H9 (cell line): ENCODE measurements around the gene PDE7B. TPM values are rescaled to one million over a fixed set of nuclear protein-coding genes. Genes with fewer than 3 reads are reported as not detected.

Source experiments
- DNase-seq: peaks from one replicate; pipeline ENCODE4 v3.0.0-alpha.2; 2017
- H2AFZ ChIP-seq: one replicate; pipeline ENCODE4 v1.6.1; 2013; ENCODE audit warnings: mild to moderate bottlenecking, low read length, control low read depth, moderate library complexity
- H2AK5ac ChIP-seq: 2 replicates; pipeline ENCODE4 v1.6.1; 2013; ENCODE audit warnings: low read length, control low read depth, mixed read lengths; ENCODE audit not compliant: insufficient read length
- H2BK120ac ChIP-seq: one replicate; pipeline ENCODE4 v1.6.1; 2013; ENCODE audit warnings: low read depth, mild to moderate bottlenecking, low read length, control low read depth, inconsistent platforms; ENCODE audit not compliant: poor library complexity, severe bottlenecking
- H2BK12ac ChIP-seq: 2 replicates; pipeline ENCODE4 v1.6.1; 2013; ENCODE audit warnings: low read length, control low read depth, mixed read lengths, low read depth; ENCODE audit not compliant: insufficient read length
- H2BK15ac ChIP-seq: 2 replicates; pipeline ENCODE4 v1.6.1; 2013; ENCODE audit warnings: low read depth, low read length, control low read depth
- H2BK20ac ChIP-seq: one replicate; pipeline ENCODE4 v1.6.1; 2013; ENCODE audit warnings: low read depth, mild to moderate bottlenecking, low read length, control low read depth, inconsistent platforms; ENCODE audit not compliant: poor library complexity, severe bottlenecking
- H2BK5ac ChIP-seq: 2 replicates; pipeline ENCODE4 v1.6.1; 2013; ENCODE audit warnings: low read length, control low read depth, mixed read lengths; ENCODE audit not compliant: insufficient read length
- H3K14ac ChIP-seq: 2 replicates; pipeline ENCODE4 v1.6.1; 2013; ENCODE audit warnings: low read length, control low read depth; ENCODE audit not compliant: insufficient read depth
- H3K18ac ChIP-seq: 2 replicates; pipeline ENCODE4 v1.6.1; 2013; ENCODE audit warnings: low read depth, mild to moderate bottlenecking, mixed read lengths, low read length, control low read depth; ENCODE audit not compliant: insufficient read length
- H3K23ac ChIP-seq: 2 replicates; pipeline ENCODE4 v1.6.1; 2013; ENCODE audit warnings: low read length, control low read depth, mixed read lengths, low read depth; ENCODE audit not compliant: insufficient read length
- H3K23me2 ChIP-seq: 2 replicates; pipeline ENCODE4 v1.6.1; 2013; ENCODE audit warnings: low read depth, mild to moderate bottlenecking, mixed read lengths, low read length, control low read depth; ENCODE audit not compliant: insufficient read length, poor library complexity, severe bottlenecking
- H3K27ac ChIP-seq: 2 replicates; pipeline ENCODE4 v1.5.1; 2013; ENCODE audit warnings: low read length, control low read depth, mixed read lengths, low read depth; ENCODE audit not compliant: insufficient read length
- H3K27me3 ChIP-seq: 2 replicates; pipeline ENCODE4 v1.6.1; 2013; ENCODE audit warnings: low read length, control low read depth, inconsistent platforms; ENCODE audit not compliant: insufficient read depth
- H3K4ac ChIP-seq: 2 replicates; pipeline ENCODE4 v1.6.1; 2013; ENCODE audit warnings: low read depth, mild to moderate bottlenecking, control low read depth, inconsistent platforms, low read length, moderate library complexity
- H3K4me1 ChIP-seq: 2 replicates; pipeline ENCODE4 v1.6.1; 2013; ENCODE audit warnings: low read length, control low read depth, inconsistent platforms; ENCODE audit not compliant: insufficient read depth
- H3K4me2 ChIP-seq: 2 replicates; pipeline ENCODE4 v1.6.1; 2013; ENCODE audit warnings: low read length, control low read depth, mixed read lengths; ENCODE audit not compliant: insufficient read length, insufficient read depth
- H3K56ac ChIP-seq: 2 replicates; pipeline ENCODE4 v1.6.1; 2013; ENCODE audit warnings: low read depth, mild to moderate bottlenecking, mixed read lengths, low read length, control low read depth; ENCODE audit not compliant: insufficient read length
- H3K79me1 ChIP-seq: 2 replicates; pipeline ENCODE4 v1.6.1; 2013; ENCODE audit warnings: low read depth, mild to moderate bottlenecking, moderate library complexity, low read length, control low read depth, inconsistent platforms; ENCODE audit not compliant: insufficient read depth, poor library complexity, severe bottlenecking
- H3K79me2 ChIP-seq: 2 replicates; pipeline ENCODE4 v1.6.1; 2013; ENCODE audit warnings: low read length, control low read depth, inconsistent platforms; ENCODE audit not compliant: insufficient read depth
- H3K9ac ChIP-seq: 2 replicates; pipeline ENCODE4 v1.6.1; 2013; ENCODE audit warnings: low read length, control low read depth, mixed read lengths; ENCODE audit not compliant: insufficient read length; ENCODE audit errors: extremely low read depth
- H3K9me3 ChIP-seq: one replicate; pipeline ENCODE4 v1.6.1; 2013; ENCODE audit warnings: low read depth, low read length, inconsistent platforms; ENCODE audit not compliant: control insufficient read depth
- H3T11ph ChIP-seq: one replicate; pipeline ENCODE4 v1.6.1; 2013; ENCODE audit warnings: mild to moderate bottlenecking, low read length, control low read depth, inconsistent platforms
- H4K20me1 ChIP-seq: one replicate; pipeline ENCODE4 v1.6.1; 2013; ENCODE audit not compliant: control insufficient read depth, insufficient read length, insufficient read depth
- H4K5ac ChIP-seq: 2 replicates; pipeline ENCODE4 v1.6.1; 2013; ENCODE audit warnings: low read depth, mild to moderate bottlenecking, mixed read lengths, low read length, control low read depth; ENCODE audit not compliant: insufficient read length
- H4K8ac ChIP-seq: replicated peaks from 2 replicates; pipeline ENCODE4 v1.6.1; 2013; ENCODE audit warnings: low read length, control low read depth, mixed read lengths, low read depth; ENCODE audit not compliant: insufficient read length
- H4K91ac ChIP-seq: 2 replicates; pipeline ENCODE4 v1.6.1; 2013; ENCODE audit warnings: low read depth, mild to moderate bottlenecking, moderate library complexity, mixed read lengths, low read length, control low read depth; ENCODE audit not compliant: insufficient read length
- H3K27ac Mint-ChIP-seq, 3 experiments: 2 replicates in 2 of 3; 3 replicates in 1 of 3; pipeline ENCODE4 v1.8.0; 2020 to 2021; ENCODE audit warnings: mixed read lengths in 3 of 3, mild to moderate bottlenecking in 1 of 3, moderate library complexity in 1 of 3
- H3K27me3 Mint-ChIP-seq: 2 replicates; pipeline ENCODE4 v1.8.0; 2021; ENCODE audit warnings: low read depth, mild to moderate bottlenecking, moderate library complexity, mixed read lengths
- H3K36me3 Mint-ChIP-seq, 3 experiments: 2 replicates in 2 of 3; 3 replicates in 1 of 3; pipeline ENCODE4 v1.8.0; 2020 to 2021; ENCODE audit warnings: low read depth in 3 of 3, mixed read lengths in 3 of 3; ENCODE audit not compliant: insufficient read depth in 1 of 3
- H3K4me1 Mint-ChIP-seq, 2 experiments: 2 replicates each; pipeline ENCODE4 v1.8.0; 2020; ENCODE audit warnings: mixed read lengths in 2 of 2
- H3K4me3 Mint-ChIP-seq, 2 experiments: 2 replicates in 1 of 2; 3 replicates in 1 of 2; pipeline ENCODE4 v1.8.0; 2020 to 2021; ENCODE audit warnings: mild to moderate bottlenecking in 2 of 2, mixed read lengths in 2 of 2, moderate library complexity in 1 of 2
- H3K9me3 Mint-ChIP-seq, 2 experiments: 2 replicates in 1 of 2; 3 replicates in 1 of 2; pipeline ENCODE4 v1.8.0; 2020; ENCODE audit warnings: mild to moderate bottlenecking in 2 of 2, mixed read lengths in 2 of 2, moderate library complexity in 1 of 2
- WGBS: extraction: QIAGEN DNeasy Blood & Tissue Kit; methylation state at CpG from one replicate; pipeline ENCODE4 v1.1.7; 2013; ENCODE audit warnings: missing lambda C conversion rate, low lambda C conversion rate, mixed read lengths; ENCODE audit not compliant: insufficient read length; ENCODE audit errors: extremely low coverage; 5-methylcytosine and 5-hydroxymethylcytosine counted together
- total RNA-seq: library from RNA; stranded (reverse); gene quantifications from 2 replicates; pipeline ENCODE4 v1.2.1, GENCODE V29; 2021
- TF ChIP-seq, protein P1 (sequence below): fragments of 200-600 bp; sonication (generic); conservative IDR thresholded peaks from 3 replicates; pipeline ENCODE4 v1.8.0; 2021; ENCODE audit warnings: antibody characterized with exemption, mild to moderate bottlenecking

Gene PDE7B
- total RNA-seq, 1 experiment from 2014 or later, result not detected

DNA sequence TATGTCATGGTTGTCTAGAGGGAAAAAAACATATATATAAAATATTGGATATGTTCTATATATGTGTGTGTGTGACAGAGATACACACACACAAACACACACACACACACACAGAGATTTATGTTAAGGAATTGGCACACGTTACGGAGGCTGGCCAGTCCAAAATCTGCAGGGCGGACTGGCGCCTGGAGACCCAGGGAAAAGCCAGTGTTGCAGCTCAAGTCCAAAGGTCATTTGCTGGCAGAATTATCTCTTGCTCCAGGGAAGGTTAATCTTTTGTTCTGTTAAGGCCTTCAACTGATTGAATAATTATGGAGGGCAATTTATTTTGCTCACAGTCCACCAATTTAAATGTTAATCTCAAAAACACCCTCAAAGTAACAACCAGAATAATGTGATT lies 37.5 kb upstream of the PDE7B start:
- Histone ChIP-seq H3K56ac (no peak overlapping the region), H2BK120ac (no peak overlapping the region), H3K23me2 (no peaks in the 10 kb centered on the region), H2AK5ac (no peak overlapping the region), H4K8ac (no peak overlapping the region), H3K9ac (no peak overlapping the region), H3K4me2 (no peak overlapping the region), H3K79me1 (no peaks in the 10 kb centered on the region), H2BK15ac (no peak overlapping the region), H3K23ac (no peak overlapping the region), H3K27ac (no peak overlapping the region), H3K14ac (no peak overlapping the region), H2BK20ac (no peak overlapping the region), H3K79me2 (no peaks in the 10 kb centered on the region), H3T11ph (no peak overlapping the region), H4K5ac (no peak overlapping the region), H4K91ac (no peak overlapping the region), H3K18ac (no peak overlapping the region), H3K9me3 (no peaks in the 10 kb centered on the region), H2AFZ (no peak overlapping the region), H3K4me1 (no peaks in the 10 kb centered on the region; the same call in 1 of the 2 replicates), H2BK5ac (no peak overlapping the region), H4K20me1 (no peaks in the 10 kb centered on the region), H3K4ac (no peak overlapping the region), H3K27me3 (no peaks in the 10 kb centered on the region), H2BK12ac (no peak overlapping the region)
- Mint-ChIP-seq H3K4me1 (peaks cover 29 to 38% of the 10 kb centered on the region in 2 experiments), H3K36me3 (no peaks in the 10 kb centered on the region; a peak in 1 of 7 replicates), H3K9me3 (peaks cover 0 to 3% of the 10 kb centered on the region in 2 experiments; a peak in 2 of 5 replicates), H3K27me3 (no peaks in the 10 kb centered on the region), H3K4me3 (no peak overlapping the region), H3K27ac (no peak overlapping the region)
- TF ChIP-seq, protein P1, sequence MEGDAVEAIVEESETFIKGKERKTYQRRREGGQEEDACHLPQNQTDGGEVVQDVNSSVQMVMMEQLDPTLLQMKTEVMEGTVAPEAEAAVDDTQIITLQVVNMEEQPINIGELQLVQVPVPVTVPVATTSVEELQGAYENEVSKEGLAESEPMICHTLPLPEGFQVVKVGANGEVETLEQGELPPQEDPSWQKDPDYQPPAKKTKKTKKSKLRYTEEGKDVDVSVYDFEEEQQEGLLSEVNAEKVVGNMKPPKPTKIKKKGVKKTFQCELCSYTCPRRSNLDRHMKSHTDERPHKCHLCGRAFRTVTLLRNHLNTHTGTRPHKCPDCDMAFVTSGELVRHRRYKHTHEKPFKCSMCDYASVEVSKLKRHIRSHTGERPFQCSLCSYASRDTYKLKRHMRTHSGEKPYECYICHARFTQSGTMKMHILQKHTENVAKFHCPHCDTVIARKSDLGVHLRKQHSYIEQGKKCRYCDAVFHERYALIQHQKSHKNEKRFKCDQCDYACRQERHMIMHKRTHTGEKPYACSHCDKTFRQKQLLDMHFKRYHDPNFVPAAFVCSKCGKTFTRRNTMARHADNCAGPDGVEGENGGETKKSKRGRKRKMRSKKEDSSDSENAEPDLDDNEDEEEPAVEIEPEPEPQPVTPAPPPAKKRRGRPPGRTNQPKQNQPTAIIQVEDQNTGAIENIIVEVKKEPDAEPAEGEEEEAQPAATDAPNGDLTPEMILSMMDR, result no peak
- no CpG with 5 or more reads among the region's 4 CpGs for WGBS
- DNase-seq, result no peak
